IPS-18a (cell line): ENCODE data around the gene RHO.

Experiments
- H3K27ac ChIP-seq: one replicate; pipeline ENCODE4 v1.5.1; 2013; ENCODE audit warnings: low read length
- H3K27me3 ChIP-seq: one replicate; pipeline ENCODE4 v1.6.1; 2013; ENCODE audit warnings: mild to moderate bottlenecking, low read length; ENCODE audit not compliant: control insufficient read depth, insufficient read depth
- H3K36me3 ChIP-seq: one replicate; pipeline ENCODE4 v1.6.1; 2013; ENCODE audit warnings: low read depth, low read length; ENCODE audit not compliant: control insufficient read depth
- H3K4me1 ChIP-seq: one replicate; pipeline ENCODE4 v1.6.1; 2013; ENCODE audit warnings: low read depth, low read length; ENCODE audit not compliant: control insufficient read depth
- H3K4me3 ChIP-seq: one replicate; pipeline ENCODE4 v1.5.1; 2013; ENCODE audit warnings: low read length
- H3K9ac ChIP-seq: one replicate; pipeline ENCODE4 v1.6.1; 2013; ENCODE audit warnings: mild to moderate bottlenecking, low read length, moderate library complexity
- H3K9me3 ChIP-seq: one replicate; pipeline ENCODE4 v1.6.1; 2013; ENCODE audit warnings: low read depth, low read length; ENCODE audit not compliant: control insufficient read depth

The RHO gene

DNA sequence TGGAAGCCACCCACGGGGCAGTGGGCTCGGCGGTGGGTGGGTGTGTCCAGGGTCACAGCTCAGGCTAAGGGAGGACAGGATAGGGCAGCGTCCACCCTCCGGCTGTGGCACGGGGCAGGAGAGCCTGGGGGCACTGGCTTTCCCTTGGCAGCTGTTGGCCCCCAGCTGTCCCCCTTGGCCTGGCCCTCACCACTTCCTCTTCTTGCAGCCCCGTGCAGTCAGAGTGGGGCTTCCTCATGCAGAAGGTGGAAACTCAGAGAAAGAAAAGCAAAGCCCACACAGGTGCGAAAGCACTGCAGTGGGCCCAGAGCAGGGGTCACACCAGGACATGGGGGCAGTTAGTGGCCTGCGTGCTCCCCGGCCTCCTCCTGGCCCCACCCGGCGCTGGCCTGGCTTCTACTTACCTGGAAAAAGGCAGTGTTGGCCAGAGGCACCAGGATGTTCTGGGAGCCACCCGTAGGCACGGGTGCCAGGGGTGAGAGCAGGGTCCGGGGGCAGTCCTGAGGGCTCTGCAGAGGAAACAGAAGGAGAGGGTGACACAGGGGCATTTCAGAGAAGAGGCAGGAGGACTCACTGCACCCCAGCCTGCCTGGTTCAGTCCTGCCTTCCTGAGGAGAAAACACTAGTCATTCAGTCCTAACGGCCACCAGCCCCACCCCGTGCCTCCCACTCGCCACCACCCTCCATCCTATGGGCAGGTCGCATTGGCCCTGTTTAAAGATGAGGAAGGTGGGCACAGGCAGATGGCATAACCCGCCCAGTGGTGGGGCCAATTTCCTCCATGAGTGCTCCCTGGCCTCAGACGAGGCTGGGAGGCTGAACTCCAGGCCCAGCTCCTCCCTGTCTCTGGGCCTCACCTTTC lies 49.7 kb downstream of the RHO start:
- Histone ChIP-seq H3K36me3 (no peaks in the 10 kb centered on the region), H3K27me3 (no peaks in the 10 kb centered on the region), H3K9ac (no peak overlapping the region), H3K9me3 (no peaks in the 10 kb centered on the region), H3K4me3 (no peak overlapping the region), H3K27ac (no peak overlapping the region), H3K4me1 (peaks cover 4% of the 10 kb centered on the region)

DNA sequence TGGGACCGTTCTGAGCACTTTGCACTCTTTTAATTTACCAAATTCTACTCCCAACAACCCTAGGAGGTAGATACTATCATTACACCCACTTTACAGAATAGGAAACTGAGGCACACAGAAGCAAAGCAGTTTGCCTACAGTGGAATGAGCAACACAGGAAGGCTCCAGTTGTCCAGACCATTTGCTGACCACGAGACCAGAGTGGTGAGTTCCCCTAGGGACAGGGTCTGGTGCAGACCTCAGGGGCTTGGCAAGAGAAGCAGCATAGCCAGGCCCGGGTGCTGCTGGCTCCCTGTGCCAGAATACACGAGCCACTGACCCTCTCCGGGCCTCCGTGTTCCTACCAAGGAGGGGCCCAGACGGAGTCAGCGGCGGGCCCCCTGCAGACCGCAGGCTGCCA lies 51.6 kb downstream of the RHO start:
- H3K4me1 ChIP-seq = peaks cover 4% of the 10 kb centered on the region
- H3K36me3 ChIP-seq = no peaks in the 10 kb centered on the region
- H3K27me3 ChIP-seq = no peaks in the 10 kb centered on the region
- H3K9ac ChIP-seq = no peak overlapping the region
- no peak overlapping the region for H3K4me3 ChIP-seq
- no peak overlapping the region for H3K27ac ChIP-seq
- no peaks in the 10 kb centered on the region for H3K9me3 ChIP-seq

DNA sequence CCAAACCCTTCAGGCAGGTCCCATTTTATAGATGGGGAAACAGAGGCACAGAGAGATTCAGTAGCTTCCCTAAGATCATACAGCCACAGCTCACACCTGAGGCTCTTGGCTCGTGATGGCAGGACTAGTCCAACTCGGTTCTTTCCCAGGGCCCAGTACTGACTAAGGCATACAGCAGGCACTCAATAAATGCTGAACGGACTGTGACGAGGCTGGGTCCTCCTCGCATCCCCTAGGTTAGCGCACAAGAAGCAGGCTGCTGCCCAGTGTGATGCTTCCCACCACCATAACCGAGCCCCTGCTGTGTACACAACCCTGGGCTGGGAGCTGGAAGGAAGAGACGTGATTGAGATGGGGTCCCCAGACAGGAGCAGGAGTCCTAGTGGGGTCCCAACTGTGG lies 53.2 kb downstream of the RHO start:
- Histone ChIP-seq H3K9ac (no peak overlapping the region), H3K4me3 (no peak overlapping the region), H3K4me1 (no peaks in the 10 kb centered on the region), H3K27ac (no peak overlapping the region), H3K27me3 (no peaks in the 10 kb centered on the region), H3K36me3 (no peaks in the 10 kb centered on the region), H3K9me3 (no peaks in the 10 kb centered on the region)

DNA sequence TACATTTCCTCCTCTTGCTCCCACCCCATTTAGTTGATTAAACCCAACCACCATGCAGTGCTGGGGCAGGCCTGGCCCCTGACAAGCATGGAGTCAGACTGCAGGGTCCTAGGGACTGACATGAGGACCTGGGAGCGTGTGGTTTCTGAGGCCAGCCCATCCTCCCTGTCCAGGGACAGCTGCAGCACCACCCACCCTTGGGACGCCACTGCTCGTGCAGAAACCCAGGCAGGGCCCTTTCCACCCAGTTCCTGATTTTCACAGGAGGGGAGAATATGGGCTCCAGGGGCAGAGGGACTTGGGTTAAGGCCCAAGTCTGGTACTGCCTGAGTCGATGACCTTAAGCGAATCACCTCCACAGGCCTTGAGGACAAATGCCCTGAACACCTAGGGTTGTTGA lies 54.4 kb downstream of the RHO start:
- H3K9me3 ChIP-seq = no peaks in the 10 kb centered on the region
- H3K36me3 ChIP-seq = no peaks in the 10 kb centered on the region
- no peak overlapping the region for H3K27ac ChIP-seq
- no peak overlapping the region for H3K4me3 ChIP-seq
- no peak overlapping the region for H3K9ac ChIP-seq
- H3K27me3 ChIP-seq = no peaks in the 10 kb centered on the region
- no peaks in the 10 kb centered on the region for H3K4me1 ChIP-seq

DNA sequence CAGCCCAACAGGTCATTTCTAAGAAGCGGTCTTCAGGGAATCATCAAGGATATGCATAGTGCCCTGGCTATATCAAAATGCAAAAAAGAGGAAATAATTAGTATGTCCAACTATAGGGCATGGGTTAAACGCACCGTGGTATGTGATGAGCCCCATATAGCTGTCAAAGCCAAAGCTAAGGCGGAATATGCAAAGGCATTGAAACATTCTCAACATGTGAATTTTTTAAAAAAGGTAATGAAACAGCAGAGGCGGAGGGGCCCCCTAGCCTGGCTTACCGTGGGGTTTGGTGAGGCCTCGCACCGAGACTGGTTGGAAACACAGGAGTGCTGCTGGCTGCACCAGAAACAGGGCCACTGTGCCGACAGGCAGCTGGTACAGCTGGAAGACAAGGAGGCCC lies 54.9 kb downstream of the RHO start:
- no peaks in the 10 kb centered on the region for H3K9me3 ChIP-seq
- no peak overlapping the region for H3K27ac ChIP-seq
- no peaks in the 10 kb centered on the region for H3K36me3 ChIP-seq
- no peaks in the 10 kb centered on the region for H3K27me3 ChIP-seq
- H3K9ac ChIP-seq = no peak overlapping the region
- H3K4me1 ChIP-seq = no peaks in the 10 kb centered on the region
- H3K4me3 ChIP-seq = no peak overlapping the region

DNA sequence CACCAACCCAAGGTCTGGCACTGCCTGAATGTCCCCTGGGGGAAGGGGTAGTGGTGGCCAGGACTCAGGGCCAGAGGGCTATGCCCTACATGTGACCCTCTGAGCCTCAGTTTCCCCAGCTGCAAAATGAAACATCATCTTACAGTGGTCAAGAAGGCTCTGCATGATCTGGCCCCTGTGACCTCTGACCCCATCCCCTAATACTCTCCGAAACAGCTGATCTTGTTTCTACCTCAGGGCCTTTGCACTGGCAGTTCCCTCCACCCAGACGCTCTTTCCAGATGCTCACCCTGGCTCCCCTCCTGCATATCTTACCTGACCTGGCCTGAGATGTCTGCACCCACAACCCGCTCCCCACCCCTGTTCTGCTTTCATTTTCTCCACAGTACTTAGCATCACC lies 56.2 kb downstream of the RHO start:
- no peaks in the 10 kb centered on the region for H3K9me3 ChIP-seq
- no peak overlapping the region for H3K27ac ChIP-seq
- no peaks in the 10 kb centered on the region for H3K27me3 ChIP-seq
- no peak overlapping the region for H3K9ac ChIP-seq
- no peak overlapping the region for H3K4me3 ChIP-seq
- no peaks in the 10 kb centered on the region for H3K4me1 ChIP-seq
- no peaks in the 10 kb centered on the region for H3K36me3 ChIP-seq
